Measurements from ENCODE around the gene TAS2R5.
"Not testable (repeated sequence)": the region's sequence is repeated elsewhere in the genome, so short reads cannot be mapped to it uniquely, and the experiment has no call there.

TAS2R5 gene, protein sequence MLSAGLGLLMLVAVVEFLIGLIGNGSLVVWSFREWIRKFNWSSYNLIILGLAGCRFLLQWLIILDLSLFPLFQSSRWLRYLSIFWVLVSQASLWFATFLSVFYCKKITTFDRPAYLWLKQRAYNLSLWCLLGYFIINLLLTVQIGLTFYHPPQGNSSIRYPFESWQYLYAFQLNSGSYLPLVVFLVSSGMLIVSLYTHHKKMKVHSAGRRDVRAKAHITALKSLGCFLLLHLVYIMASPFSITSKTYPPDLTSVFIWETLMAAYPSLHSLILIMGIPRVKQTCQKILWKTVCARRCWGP

GRCh38 chr7:141789917-141790316 is at the start of gene TAS2R5:
TSS of gene TAS2R5 (plus strand) at chr7:141790217. CDS start at chr7:141790362, 145 bp downstream.
- DNase-seq (ENCODE audit: low spot score), result no peak

- no peak for DNase-seq (ENCODE audit: low spot score)
Measured at GRCh38 chr7:141742229-141742628, 47.8 kb upstream of the TAS2R5 start.

DNA sequence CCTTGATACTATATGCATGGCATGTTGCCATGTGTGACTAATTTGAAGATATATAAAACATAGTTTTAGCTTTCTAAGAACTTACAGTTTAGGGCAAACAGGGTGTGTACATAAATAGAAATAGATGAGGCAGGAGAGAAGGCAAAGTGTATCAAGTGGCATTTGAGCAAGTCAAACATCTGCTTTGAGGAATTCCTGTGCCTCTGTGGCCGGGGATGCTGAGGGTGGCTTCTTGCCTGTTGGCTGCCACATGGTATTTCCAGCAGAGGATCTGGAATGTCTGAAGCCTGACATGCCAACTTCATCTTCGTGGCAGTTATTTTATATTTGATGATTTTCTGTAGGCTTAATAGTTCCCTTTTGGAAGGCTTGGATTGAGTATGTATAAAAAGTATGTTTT is 45.9 kb upstream of the TAS2R5 start:
- no peak for DNase-seq (ENCODE audit: low spot score)

DNA sequence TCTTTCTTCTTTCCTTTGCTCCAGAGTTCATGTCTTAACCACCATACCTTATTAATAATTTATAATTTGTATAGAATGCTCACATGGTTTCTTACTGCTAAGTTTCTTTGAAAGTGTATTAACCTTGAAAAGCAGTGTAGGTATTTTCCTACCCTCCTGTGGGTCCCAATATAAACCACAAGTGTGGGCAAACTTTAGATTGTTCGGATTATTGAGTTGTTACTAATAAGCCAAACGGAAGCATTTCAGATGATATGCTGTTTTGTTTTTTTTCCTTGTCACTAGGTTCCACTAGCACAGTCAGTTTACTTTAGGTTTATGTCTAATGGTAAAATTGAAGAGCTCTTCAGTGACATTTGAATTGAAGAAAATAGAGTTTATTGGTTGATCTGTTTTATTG is 41.6 kb upstream of the TAS2R5 start:
- DNase-seq (ENCODE audit: low spot score), result no peak

DNA sequence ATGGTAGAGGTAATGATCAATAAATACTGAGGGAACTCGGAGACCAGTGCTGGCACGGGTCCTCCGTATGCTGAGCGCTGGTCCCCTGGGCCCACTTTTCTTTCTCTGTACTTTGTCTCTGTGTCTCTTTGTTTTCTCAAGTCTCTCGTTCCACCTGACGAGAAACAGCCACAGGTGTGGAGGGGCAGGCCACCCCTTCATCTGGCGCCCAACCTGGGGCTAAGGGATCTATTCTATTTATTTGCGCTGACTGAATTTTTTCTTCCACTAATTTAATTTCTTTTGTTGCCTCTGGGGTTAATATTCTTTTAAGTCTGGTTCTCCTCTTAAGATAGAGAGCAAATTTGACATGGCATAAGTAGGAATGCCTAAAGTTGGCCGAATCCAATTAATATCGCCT is 38.1 kb upstream of the TAS2R5 start:
- DNase-seq (ENCODE audit: low spot score), result not testable (repeated sequence)

DNA sequence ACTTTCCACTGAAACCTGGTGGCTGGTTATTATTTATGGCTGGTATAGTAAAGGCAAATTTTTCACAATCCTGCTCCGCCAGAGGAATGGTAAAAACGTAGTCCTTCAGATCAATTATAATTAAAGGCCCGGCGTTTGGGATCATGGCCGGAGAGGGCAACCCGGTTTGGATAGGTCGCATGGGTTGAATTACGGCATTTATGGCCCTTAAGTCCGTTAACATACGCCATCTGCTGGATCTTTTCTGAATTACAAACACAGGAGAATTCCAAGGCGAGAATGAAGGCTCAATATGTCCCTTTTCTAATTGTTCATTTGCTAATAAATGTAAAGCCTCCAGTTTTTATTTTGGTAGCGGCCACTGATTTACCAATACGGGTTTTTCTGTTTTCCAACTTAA is 37.4 kb upstream of the TAS2R5 start:
- no peak for DNase-seq (ENCODE audit: low spot score)

DNA sequence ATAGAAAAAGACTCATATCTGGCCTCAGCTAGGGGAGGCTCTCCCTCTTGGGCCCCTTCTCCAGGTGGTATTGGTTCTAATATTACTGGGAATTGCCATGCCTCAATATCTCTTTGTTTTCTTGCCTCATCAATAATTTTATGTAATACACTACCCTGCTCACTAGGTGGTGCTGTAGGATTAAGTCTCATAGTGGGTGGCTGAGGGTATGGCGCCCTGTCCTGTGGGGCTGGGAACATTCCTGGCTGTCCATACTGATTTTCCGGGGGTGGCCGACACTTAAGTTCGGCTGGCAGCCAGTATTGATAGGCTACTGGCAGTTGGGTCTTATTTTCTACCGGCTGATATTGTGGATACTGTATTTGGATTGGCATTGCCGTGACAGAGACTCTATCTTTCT is 35.1 kb upstream of the TAS2R5 start:
- no peak for DNase-seq (ENCODE audit: low spot score)

- no peak for DNase-seq (ENCODE audit: low spot score)
Measured at GRCh38 chr7:141763797-141764196, 26.2 kb upstream of the TAS2R5 start, which contains the start of gene TAS2R3. TSS of gene TAS2R3 (plus strand) at chr7:141764097. CDS start at chr7:141764159, 62 bp downstream.

DNA sequence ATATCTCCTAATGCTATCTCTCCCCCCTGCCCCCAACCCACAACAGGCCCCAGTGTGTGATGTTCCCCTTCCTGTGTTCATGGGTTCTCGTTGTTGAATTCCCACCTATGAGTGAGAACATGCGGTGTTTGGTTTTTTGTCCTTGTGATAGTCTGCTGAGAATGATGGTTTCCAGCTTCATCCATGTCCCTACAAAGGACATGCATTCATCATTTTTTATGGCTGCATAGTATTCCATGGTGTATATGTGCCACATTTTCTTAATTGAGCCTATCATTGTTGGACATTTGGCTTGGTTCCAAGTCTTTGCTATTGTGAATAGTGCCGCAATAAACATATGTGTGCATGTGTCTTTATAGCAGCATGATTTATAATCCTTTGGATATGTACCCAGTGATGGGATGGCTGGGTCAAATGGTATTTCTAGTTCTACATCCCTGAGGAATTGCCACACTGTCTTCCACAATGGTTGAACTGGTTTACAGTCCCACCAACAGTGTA is 19.9 kb upstream of the TAS2R5 start:
- DNase-seq (ENCODE audit: low spot score), result not testable (repeated sequence)

GRCh38 chr7:141776374-141776773 is 13.6 kb upstream of the TAS2R5 start, which contains the start of gene TAS2R4:
TSS of gene TAS2R4 (plus strand) at chr7:141776674. CDS start at chr7:141778489, 1,815 bp downstream.
- no peak for DNase-seq (ENCODE audit: low spot score)

DNA sequence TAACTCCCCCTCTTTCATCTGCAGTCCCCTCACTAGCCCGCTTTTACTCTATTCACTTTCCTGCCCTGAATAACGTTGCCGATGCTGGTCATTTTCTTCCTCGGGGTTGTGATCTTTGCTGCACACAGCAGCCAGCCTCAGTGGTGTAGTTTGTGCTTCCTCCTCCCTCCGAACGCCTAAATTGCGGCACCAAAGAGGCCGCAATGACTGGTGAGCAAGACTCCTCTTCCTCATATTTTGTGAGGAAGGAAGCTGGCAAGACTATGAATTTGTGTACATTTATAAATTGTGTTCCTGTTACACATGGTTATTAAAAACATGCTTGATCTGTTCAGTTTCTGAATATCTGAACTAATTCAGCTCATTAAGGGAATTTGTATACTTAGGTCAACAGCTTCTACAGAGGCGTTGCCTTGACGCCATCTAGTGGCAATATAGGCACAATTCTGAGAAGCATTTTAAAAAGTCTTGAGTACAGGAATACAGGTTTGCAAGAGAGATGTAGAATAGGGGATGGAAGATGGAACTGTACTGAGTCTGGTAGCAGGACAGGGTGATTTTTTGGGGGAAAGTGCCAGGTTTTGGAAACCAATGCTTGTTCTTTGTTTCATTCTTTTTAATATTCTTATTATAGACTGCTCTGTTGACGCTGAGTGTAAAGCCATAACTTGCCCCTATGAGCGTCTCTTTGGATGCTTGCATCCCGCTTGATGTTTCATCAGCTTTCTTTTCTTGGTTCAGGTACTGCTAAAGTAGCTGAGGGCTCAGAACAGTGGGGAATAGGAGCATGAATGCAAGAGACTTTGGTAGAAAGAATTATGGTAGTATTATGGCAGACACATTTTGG is 4.1 kb upstream of the TAS2R5 start:
- no peak for DNase-seq (ENCODE audit: low spot score)

GRCh38 chr7:141788296-141788695 is 1.7 kb upstream of the TAS2R5 start:
- no peak for DNase-seq (ENCODE audit: low spot score)

- DNase-seq (ENCODE audit: low spot score), result no peak
Measured at GRCh38 chr7:141792526-141792925, 2.5 kb downstream of the TAS2R5 start.

- no peak for DNase-seq (ENCODE audit: low spot score)
Measured at GRCh38 chr7:141820067-141820466, 30.1 kb downstream of the TAS2R5 start.

GRCh38 chr7:141822432-141822831 is 32.4 kb downstream of the TAS2R5 start:
- not testable (repeated sequence) for DNase-seq (ENCODE audit: low spot score)

GRCh38 chr7:141837683-141838082 is 47.7 kb downstream of the TAS2R5 start:
- no peak for DNase-seq (ENCODE audit: low spot score)

- DNase-seq (ENCODE audit: low spot score), result no peak
Measured at GRCh38 chr7:141838581-141838980, 48.6 kb downstream of the TAS2R5 start.

GRCh38 chr7:141839256-141839655 is 49.2 kb downstream of the TAS2R5 start:
- DNase-seq (ENCODE audit: low spot score), result no peak

DNA sequence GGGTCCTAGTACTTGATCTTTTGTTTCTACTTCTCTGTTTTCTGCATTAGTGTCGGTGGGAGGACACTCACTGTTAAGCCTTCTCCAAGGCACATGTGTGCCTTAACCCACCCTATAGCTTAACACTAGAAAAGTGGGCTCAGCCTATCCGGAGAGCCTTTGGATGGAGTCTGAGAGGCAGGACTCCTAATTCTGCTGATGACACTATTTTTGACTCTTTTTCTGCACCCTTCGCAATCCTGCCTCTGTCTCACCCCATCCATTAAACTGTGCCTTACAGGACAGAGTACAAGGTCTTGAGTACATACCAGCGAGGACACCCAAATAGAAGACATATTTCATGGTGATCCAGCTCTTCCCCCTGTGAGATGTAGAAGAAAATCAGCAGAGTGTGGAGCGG is 50.7 kb downstream of the TAS2R5 start:
- DNase-seq (ENCODE audit: low spot score), result no peak
